Mucosa of stomach (tissue), 1 donor: ENCODE measurements around the gene PDIK1L.

Source experiments
- H3K27me3 ChIP-seq: one replicate; pipeline ENCODE4 v1.7.0; 2013; ENCODE audit warnings: mild to moderate bottlenecking, low read length; ENCODE audit not compliant: control insufficient read depth, insufficient read depth
- H3K36me3 ChIP-seq: one replicate; pipeline ENCODE4 v1.7.0; 2013; ENCODE audit warnings: low read length; ENCODE audit not compliant: control insufficient read depth, insufficient read depth
- H3K4me1 ChIP-seq: one replicate; pipeline ENCODE4 v1.7.0; 2013; ENCODE audit warnings: mild to moderate bottlenecking, low read length; ENCODE audit not compliant: control insufficient read depth, insufficient read depth
- H3K4me3 ChIP-seq: one replicate; pipeline ENCODE4 v1.7.0; 2013; ENCODE audit warnings: low read length
- H3K9ac ChIP-seq: one replicate; pipeline ENCODE4 v1.7.0; 2013; ENCODE audit warnings: mild to moderate bottlenecking, low read length, moderate library complexity
- H3K9me3 ChIP-seq: one replicate; pipeline ENCODE4 v1.7.0; 2013; ENCODE audit warnings: mild to moderate bottlenecking, low read length, moderate library complexity; ENCODE audit not compliant: control insufficient read depth
- donor health status: Pancreatic carcinoma.

PDIK1L gene

GRCh38 chr1:26148887-26149286, 37.3 kb downstream of the PDIK1L start:
- Histone ChIP-seq H3K9me3 (no peaks in the 10 kb centered on the region), H3K4me1 (peaks cover 6% of the 10 kb centered on the region), H3K4me3 (no peak overlapping the region), H3K9ac (no peak overlapping the region), H3K36me3 (no peaks in the 10 kb centered on the region), H3K27me3 (no peaks in the 10 kb centered on the region)

- Histone ChIP-seq H3K4me3 (no peak overlapping the region), H3K27me3 (peaks cover 32% of the 10 kb centered on the region), H3K9me3 (no peaks in the 10 kb centered on the region), H3K36me3 (no peaks in the 10 kb centered on the region), H3K9ac (no peak overlapping the region), H3K4me1 (no peaks in the 10 kb centered on the region)
Measured at GRCh38 chr1:26153966-26154532, 42.4 kb downstream of the PDIK1L start.

- Histone ChIP-seq H3K36me3 (no peaks in the 10 kb centered on the region), H3K4me3 (no peak overlapping the region), H3K9ac (no peak overlapping the region), H3K27me3 (peaks cover 34% of the 10 kb centered on the region), H3K9me3 (no peaks in the 10 kb centered on the region), H3K4me1 (no peaks in the 10 kb centered on the region)
Measured at GRCh38 chr1:26154750-26155149, 43.1 kb downstream of the PDIK1L start.

- Histone ChIP-seq H3K4me3 (no peak overlapping the region), H3K4me1 (no peaks in the 10 kb centered on the region), H3K9ac (no peak overlapping the region), H3K36me3 (no peaks in the 10 kb centered on the region), H3K9me3 (no peaks in the 10 kb centered on the region), H3K27me3 (peaks cover 39% of the 10 kb centered on the region)
Measured at GRCh38 chr1:26155370-26156284, 44.0 kb downstream of the PDIK1L start.

GRCh38 chr1:26156285-26157038, 44.8 kb downstream of the PDIK1L start:
- Histone ChIP-seq H3K9ac (no peak overlapping the region), H3K4me1 (peaks cover 6% of the 10 kb centered on the region), H3K9me3 (no peaks in the 10 kb centered on the region), H3K4me3 (no peak overlapping the region), H3K36me3 (no peaks in the 10 kb centered on the region), H3K27me3 (peaks cover 48% of the 10 kb centered on the region)

- H3K9ac ChIP-seq: no peak overlapping the region
Measured at GRCh38 chr1:26158271-26158907, 46.8 kb downstream of the PDIK1L start.

GRCh38 chr1:26158908-26159742, 47.5 kb downstream of the PDIK1L start, which contains the start of gene FAM110D:
TSS of gene FAM110D (plus strand) at chr1:26159079. CDS start at chr1:26161292, 2,213 bp downstream.
- H3K9ac ChIP-seq: no peak within 1 kb of the TSS
- H3K36me3 ChIP-seq: no peaks in the 10 kb centered on the region
- no peak within 1 kb of the TSS for H3K4me3 ChIP-seq
- H3K9me3 ChIP-seq: no peaks in the 10 kb centered on the region
- H3K4me1 ChIP-seq: peaks cover 14% of the 10 kb centered on the region
- H3K27me3 ChIP-seq: peaks cover 58% of the 10 kb centered on the region

More at GRCh38 chr1:26158271-26158907, 46.8 kb downstream of the PDIK1L start:
- no peaks in the 10 kb centered on the region for H3K9me3 ChIP-seq
- peaks cover 14% of the 10 kb centered on the region for H3K4me1 ChIP-seq
- H3K27me3 ChIP-seq: peaks cover 58% of the 10 kb centered on the region
- H3K4me3 ChIP-seq: no peak overlapping the region
- no peaks in the 10 kb centered on the region for H3K36me3 ChIP-seq

- H3K9me3 ChIP-seq: no peaks in the 10 kb centered on the region
- H3K36me3 ChIP-seq: no peaks in the 10 kb centered on the region
- H3K4me3 ChIP-seq: no peak overlapping the region
- peaks cover 60% of the 10 kb centered on the region for H3K27me3 ChIP-seq
- H3K4me1 ChIP-seq: peaks cover 19% of the 10 kb centered on the region
- H3K9ac ChIP-seq: no peak overlapping the region
Measured at GRCh38 chr1:26159743-26160039, 48.1 kb downstream of the PDIK1L start.

- Histone ChIP-seq H3K27me3 (peaks cover 58% of the 10 kb centered on the region), H3K4me1 (peaks cover 20% of the 10 kb centered on the region), H3K36me3 (no peaks in the 10 kb centered on the region), H3K9ac (no peak overlapping the region), H3K9me3 (no peaks in the 10 kb centered on the region), H3K4me3 (no peak overlapping the region)
Measured at GRCh38 chr1:26160527-26161414, 49.1 kb downstream of the PDIK1L start.

GRCh38 chr1:26161415-26162219, 50.0 kb downstream of the PDIK1L start:
- peak overlapping the region; percentile 34 for H3K9ac ChIP-seq
- peaks cover 52% of the 10 kb centered on the region for H3K27me3 ChIP-seq
- H3K36me3 ChIP-seq: no peaks in the 10 kb centered on the region
- no peak overlapping the region for H3K4me3 ChIP-seq
- no peaks in the 10 kb centered on the region for H3K9me3 ChIP-seq
- H3K4me1 ChIP-seq: peaks cover 20% of the 10 kb centered on the region
